ENCODE results near the gene ERO1A. TPM values are rescaled to one million over a fixed set of nuclear protein-coding genes. Genes with fewer than 3 reads are reported as not detected.

The ERO1A gene
- total and polyA plus RNA-seq, 9 of the 15 experiments (the other 6 are each of a cell fraction or from before 2014, with no cell fraction given) = 11.0 to 46.2 (median 27.6) TPM

- Histone ChIP-seq H3K9ac (ENCODE audit: insufficient read depth in 1 of 2, low read depth in 2 of 2, low read length in 2 of 2) (no peak overlapping the region), H3K4me2 (ENCODE audit: insufficient read depth, low read length) (no peak overlapping the region), H3K4me3 (no peak overlapping the region), H3K9me1 (ENCODE audit: control insufficient read depth, insufficient read depth, low read length) (no peaks in the 10 kb centered on the region), H3K79me2 (ENCODE audit: control insufficient read depth, insufficient read depth, low read length) (peaks cover 2% of the 10 kb centered on the region; the same call in 1 of the 3 replicates), H3K27me3 (ENCODE audit: control insufficient read depth in 2 of 2, insufficient read depth in 2 of 2, low read length in 2 of 2) (no peaks in the 10 kb centered on the region), H4K20me1 (replicated peaks; ENCODE audit: control insufficient read depth, insufficient read depth, low read length) (no peaks in the 10 kb centered on the region), H2AFZ (ENCODE audit: low read depth, low read length) (no peak overlapping the region), H3K9me3 (replicated peaks; ENCODE audit: control insufficient read depth, insufficient read depth, low read depth, low read length) (no peaks in the 10 kb centered on the region), H3K36me3 (ENCODE audit: control insufficient read depth, insufficient read depth, low read length) (peaks cover 88% of the 10 kb centered on the region; the same call in 2 of the 3 replicates), H3K27ac (ENCODE audit: extremely low read depth, low read depth, low read length) (no peak overlapping the region), H3K4me1 (replicated peaks in 1 of 2; ENCODE audit: control insufficient read depth in 2 of 2, insufficient read depth in 2 of 2, low read length in 2 of 2) (no peaks in the 10 kb centered on the region)
- 100% methylated on average over 3 of the region's 4 CpGs for WGBS (ENCODE audit: insufficient coverage, low coverage, missing lambda C conversion rate)
- DNase-seq (ENCODE audit: extremely low read depth in 1 of 4, low spot score in 3 of 4) (no peak), ATAC-seq (no peak), FAIRE-seq (no peak)
- ChIA-PET CTCF (ENCODE audit: low intra/inter-chr PET ratio) (no interaction called here), POLR2A (interaction anchor here (0.9 to 1.4 kb wide), 3 partner anchors 13 to 120 kb away, joined by 3 to 8 read pairs (median 4); no protein-coding TSS in a partner anchor)
- intact Hi-C loops (cut with micrococcal nuclease) (no loop called here), in situ Hi-C loops (cut with MboI) (no loop called here)
- BruUV-seq (replicated peaks) = no TSS peak
- TF ChIP-seq ATF2 (CRISPR knock-in tag; IDR thresholded peaks at IDR 0.05) (no peak), RBM25 (IDR thresholded peaks at IDR 0.05; ENCODE audit: low read depth, low read length, severe bottlenecking) (no peak), SMARCA5 (IDR thresholded peaks at IDR 0.05) (no peak), ZNF445 (CRISPR knock-in tag; IDR thresholded peaks at IDR 0.05; ENCODE audit: low read depth) (no peak), ZNF639 (CRISPR knock-in tag; conservative IDR thresholded peaks at IDR 0.05 in 1 of 2, IDR thresholded peaks at IDR 0.05 in 1 of 2) (no peak), ZBED1 (IDR thresholded peaks at IDR 0.05) (no peak), FOXO4 (CRISPR knock-in tag; IDR thresholded peaks at IDR 0.05) (no peak), ZBTB11 (CRISPR knock-in tag; IDR thresholded peaks at IDR 0.05) (no peak), TFAM (CRISPR knock-in tag; conservative IDR thresholded peaks at IDR 0.05) (no peak)
These were observed 28.4 kb upstream of the ERO1A start for GRCh38 chr14:52723514-52724359.

Data from K562 (cell line).